Smooth muscle cell (in vitro differentiated cells): ENCODE results near the gene FCER2. TPM values are rescaled to one million over a fixed set of nuclear protein-coding genes. Genes with fewer than 3 reads are reported as not detected.

Source experiments
- DNase-seq: peaks from one replicate; lab custom pipeline; 2025; ENCODE audit not compliant: unreplicated experiment; lab: John Stamatoyannopoulos, UW
- H2AFZ ChIP-seq: fragments of 200-600 bp; sonication (generic); 2 replicates; pipeline ENCODE4 v1.6.0; 2016; ENCODE audit warnings: antibody characterized with exemption, low read depth, mild to moderate bottlenecking
- H3F3A ChIP-seq: fragments of 200-600 bp; sonication (generic); 2 replicates; pipeline ENCODE4 v1.6.0; 2017; ENCODE audit warnings: antibody characterized with exemption, low read depth
- H3K27ac ChIP-seq: fragments of 200-600 bp; sonication (generic); 2 replicates; pipeline ENCODE4 v1.5.1; 2016; ENCODE audit warnings: low read depth, mild to moderate bottlenecking
- H3K27me3 ChIP-seq: fragments of 200-600 bp; sonication (generic); 2 replicates; pipeline ENCODE4 v1.6.1; 2016; ENCODE audit warnings: low read depth, mild to moderate bottlenecking
- H3K36me3 ChIP-seq: fragments of 200-600 bp; sonication (generic); 2 replicates; pipeline ENCODE4 v1.5.1; 2016; ENCODE audit warnings: low read depth
- H3K4me1 ChIP-seq: fragments of 200-600 bp; sonication (generic); 2 replicates; pipeline ENCODE4 v1.5.1; 2016; ENCODE audit warnings: low read depth
- H3K4me2 ChIP-seq: fragments of 200-600 bp; sonication (generic); 2 replicates; pipeline ENCODE4 v1.6.0; 2016; ENCODE audit warnings: mild to moderate bottlenecking
- H3K4me3 ChIP-seq: fragments of 200-600 bp; sonication (generic); 2 replicates; pipeline ENCODE4 v1.5.1; 2016; ENCODE audit warnings: mild to moderate bottlenecking
- H3K79me2 ChIP-seq: fragments of 200-600 bp; sonication (generic); 2 replicates; pipeline ENCODE4 v1.6.0; 2016; ENCODE audit warnings: low read depth, mild to moderate bottlenecking
- H3K9ac ChIP-seq: fragments of 200-600 bp; sonication (generic); 2 replicates; pipeline ENCODE4 v1.6.0; 2016; ENCODE audit warnings: low read depth
- H3K9me3 ChIP-seq: fragments of 200-600 bp; sonication (generic); replicated peaks from 2 replicates; pipeline ENCODE4 v1.5.1; 2016; ENCODE audit warnings: low read depth
- H4K20me1 ChIP-seq: fragments of 200-600 bp; sonication (generic); 2 replicates; pipeline ENCODE4 v1.6.0; 2016; ENCODE audit warnings: low read depth
- WGBS: methylation state at CpG from one replicate; pipeline ENCODE4 v1.1.7; 2016; ENCODE audit warnings: low lambda C conversion rate; 5-methylcytosine and 5-hydroxymethylcytosine counted together
- polyA plus RNA-seq: library from polyadenylated mRNA; unstranded; fragments of >200 nt; fragmentation: Nextera tagmentation; extraction: Ambion mirVana; gene quantifications from 2 replicates; pipeline ENCODE4 v1.2.1, GENCODE V29; 2016
- total RNA-seq: library from RNA; depleted of rRNA; stranded (reverse); fragments of >200 nt; gene quantifications from 2 replicates; pipeline ENCODE4 v1.2.3, GENCODE V29; 2014
- TF ChIP-seq, protein P1 (sequence below): fragments of 200-600 bp; sonication (generic); IDR thresholded peaks from 2 replicates; pipeline ENCODE4 v1.5.1; 2017; ENCODE audit warnings: borderline replicate concordance, mild to moderate bottlenecking, antibody characterized with exemption; ENCODE audit not compliant: insufficient read depth, poor library complexity, severe bottlenecking

FCER2 gene
- total and polyA plus RNA-seq, 2 experiments from 2014 or later: not detected

DNA sequence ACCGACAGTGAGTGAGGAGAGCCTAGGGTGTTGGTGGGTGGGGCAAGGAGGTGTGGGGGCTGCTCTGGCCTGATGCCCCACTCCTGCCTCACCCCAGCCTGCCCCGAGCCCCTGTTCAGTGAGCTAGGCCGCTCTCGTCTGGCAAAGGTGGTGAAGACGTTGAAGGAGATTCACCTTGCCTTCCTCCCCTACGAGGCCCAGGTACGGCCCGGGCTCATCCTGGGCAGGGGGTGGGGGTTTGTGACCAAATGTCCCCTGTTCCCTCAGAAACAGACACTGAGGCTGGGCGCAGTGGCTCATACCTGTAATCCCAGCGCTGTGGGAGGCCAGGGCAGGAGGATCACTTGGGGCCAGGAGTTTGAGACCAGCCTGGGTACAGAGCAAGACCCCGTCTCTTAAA is 61.1 kb downstream of the FCER2 start:
- Histone ChIP-seq H3K27ac (no peak overlapping the region), H2AFZ (no peak overlapping the region), H3K36me3 (no peaks in the 10 kb centered on the region), H4K20me1 (no peaks in the 10 kb centered on the region), H3K9me3 (no peaks in the 10 kb centered on the region), H3K79me2 (no peaks in the 10 kb centered on the region), H3K9ac (no peak overlapping the region), H3K4me2 (no peak overlapping the region), H3K4me3 (no peak overlapping the region), H3K27me3 (peaks cover 18% of the 10 kb centered on the region), H3F3A (no peaks in the 10 kb centered on the region), H3K4me1 (no peaks in the 10 kb centered on the region)
- WGBS: 95% methylated on average over 11 of the region's 11 CpGs
- TF ChIP-seq, protein P1, sequence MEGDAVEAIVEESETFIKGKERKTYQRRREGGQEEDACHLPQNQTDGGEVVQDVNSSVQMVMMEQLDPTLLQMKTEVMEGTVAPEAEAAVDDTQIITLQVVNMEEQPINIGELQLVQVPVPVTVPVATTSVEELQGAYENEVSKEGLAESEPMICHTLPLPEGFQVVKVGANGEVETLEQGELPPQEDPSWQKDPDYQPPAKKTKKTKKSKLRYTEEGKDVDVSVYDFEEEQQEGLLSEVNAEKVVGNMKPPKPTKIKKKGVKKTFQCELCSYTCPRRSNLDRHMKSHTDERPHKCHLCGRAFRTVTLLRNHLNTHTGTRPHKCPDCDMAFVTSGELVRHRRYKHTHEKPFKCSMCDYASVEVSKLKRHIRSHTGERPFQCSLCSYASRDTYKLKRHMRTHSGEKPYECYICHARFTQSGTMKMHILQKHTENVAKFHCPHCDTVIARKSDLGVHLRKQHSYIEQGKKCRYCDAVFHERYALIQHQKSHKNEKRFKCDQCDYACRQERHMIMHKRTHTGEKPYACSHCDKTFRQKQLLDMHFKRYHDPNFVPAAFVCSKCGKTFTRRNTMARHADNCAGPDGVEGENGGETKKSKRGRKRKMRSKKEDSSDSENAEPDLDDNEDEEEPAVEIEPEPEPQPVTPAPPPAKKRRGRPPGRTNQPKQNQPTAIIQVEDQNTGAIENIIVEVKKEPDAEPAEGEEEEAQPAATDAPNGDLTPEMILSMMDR: no peak
- no peak for DNase-seq

DNA sequence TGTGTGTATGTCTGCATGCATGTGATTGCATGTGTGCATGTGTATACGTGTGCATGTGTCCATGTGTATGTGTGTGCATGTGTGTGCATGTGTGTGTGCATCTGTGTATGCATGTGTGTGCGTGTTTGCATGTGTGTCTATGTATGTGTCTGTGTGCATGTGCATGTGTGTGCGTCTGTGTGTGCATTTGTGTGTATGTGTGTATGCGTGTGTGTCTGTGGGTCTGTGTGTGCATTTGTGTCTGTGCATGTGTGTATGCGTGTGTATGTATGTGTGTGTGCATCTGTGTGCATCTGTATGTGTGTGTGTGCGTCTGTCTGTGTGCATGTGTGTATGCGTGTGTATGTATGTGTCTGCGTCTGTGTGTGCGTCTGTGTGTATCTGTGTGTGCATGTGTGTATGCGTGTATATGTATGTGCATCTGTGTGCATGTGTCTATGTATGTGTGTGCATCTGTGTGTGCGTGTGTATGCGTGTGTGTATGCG is 62.0 kb downstream of the FCER2 start:
- H3K4me1 ChIP-seq: no peaks in the 10 kb centered on the region
- no peak for DNase-seq
- no peaks in the 10 kb centered on the region for H4K20me1 ChIP-seq
- H3K27ac ChIP-seq: no peak overlapping the region
- no peaks in the 10 kb centered on the region for H3F3A ChIP-seq
- H3K27me3 ChIP-seq: peaks cover 27% of the 10 kb centered on the region
- H3K79me2 ChIP-seq: no peaks in the 10 kb centered on the region
- H3K4me2 ChIP-seq: no peak overlapping the region
- H2AFZ ChIP-seq: no peak overlapping the region
- no peak overlapping the region for H3K9ac ChIP-seq
- H3K4me3 ChIP-seq: no peak overlapping the region
- H3K9me3 ChIP-seq: no peaks in the 10 kb centered on the region
- 96% methylated on average over 13 of the region's 13 CpGs for whole genome bisulfite sequencing
- no peaks in the 10 kb centered on the region for H3K36me3 ChIP-seq
- TF ChIP-seq, protein P1: no peak

DNA sequence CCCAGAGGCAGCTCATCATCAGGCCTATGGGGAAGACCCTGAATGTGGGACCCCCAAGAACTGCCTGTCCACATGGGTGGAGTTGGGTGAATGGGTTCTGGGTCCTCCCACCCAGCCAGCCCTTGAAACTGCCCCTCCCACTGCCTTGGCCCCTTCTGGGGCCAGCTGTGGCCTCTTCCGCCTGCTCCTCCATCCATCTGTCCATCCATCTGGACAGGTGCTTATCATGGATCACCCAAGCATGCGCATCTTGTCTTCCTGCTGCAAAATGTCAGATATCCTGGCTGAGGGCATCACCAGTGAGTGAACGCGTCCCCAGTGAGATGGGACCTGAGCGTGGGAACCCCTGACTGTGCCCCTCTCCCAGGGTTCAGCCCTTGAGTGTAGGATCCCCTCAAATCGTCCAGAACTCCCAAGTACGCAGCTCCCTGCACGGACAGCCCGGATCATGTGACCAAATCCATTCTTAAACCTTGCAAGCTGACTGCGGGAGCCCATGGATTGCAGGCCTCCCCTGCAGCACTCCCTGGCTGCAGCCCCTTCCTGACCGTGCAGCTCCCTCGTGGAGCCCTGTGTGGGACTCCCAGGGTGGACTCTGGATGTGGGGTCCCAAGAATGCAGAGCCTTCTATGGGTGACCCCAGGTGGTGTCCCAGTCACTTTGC is 63.0 kb downstream of the FCER2 start:
- TF ChIP-seq, protein P1: no peak
- Histone ChIP-seq H3K4me3 (no peak overlapping the region), H3K36me3 (no peaks in the 10 kb centered on the region), H3K9me3 (no peaks in the 10 kb centered on the region), H2AFZ (no peak overlapping the region), H3F3A (no peaks in the 10 kb centered on the region), H3K9ac (no peak overlapping the region), H3K79me2 (no peaks in the 10 kb centered on the region), H4K20me1 (no peaks in the 10 kb centered on the region), H3K4me2 (no peak overlapping the region), H3K27ac (no peak overlapping the region), H3K27me3 (peaks cover 30% of the 10 kb centered on the region), H3K4me1 (no peaks in the 10 kb centered on the region)
- DNase-seq: no peak
- WGBS: 90% methylated on average over 12 of the region's 12 CpGs

Other genes starting within 250 kb of the FCER2 start
- gene PEX11G, start 213.1 kb downstream of the FCER2 start, total RNA-seq: 3.8 TPM in 1 of 2 replicates, not detected in the other
- 4.3 and 6.4 TPM in 2 replicates for gene PEX11G, start 213.1 kb downstream of the FCER2 start, polyA plus RNA-seq
- 47.9 and 67.2 TPM in 2 replicates for gene ZNF358, start 186.0 kb downstream of the FCER2 start, total RNA-seq
- gene ZNF358, start 186.0 kb downstream of the FCER2 start, polyA plus RNA-seq: 34.4 and 40.8 TPM in 2 replicates
- gene MCOLN1, start 179.5 kb downstream of the FCER2 start, total RNA-seq: 5.5 and 9.8 TPM in 2 replicates
- 19.2 and 35.2 TPM in 2 replicates for gene MCOLN1, start 179.5 kb downstream of the FCER2 start, polyA plus RNA-seq
- gene PNPLA6, start 166.4 kb downstream of the FCER2 start, total RNA-seq: 40.7 and 55.6 TPM in 2 replicates
- 22.3 and 40.0 TPM in 2 replicates for gene PNPLA6, start 166.4 kb downstream of the FCER2 start, polyA plus RNA-seq
- 1.5 and 1.8 TPM in 2 replicates for gene CAMSAP3, start 106.3 kb downstream of the FCER2 start, total RNA-seq
- gene CAMSAP3, start 106.3 kb downstream of the FCER2 start, polyA plus RNA-seq: 1.4 and 10.7 TPM in 2 replicates
- 26.9 and 36.3 TPM in 2 replicates for gene XAB2, start 72.6 kb downstream of the FCER2 start, total RNA-seq
- gene XAB2, start 72.6 kb downstream of the FCER2 start, polyA plus RNA-seq: 26.9 and 34.2 TPM in 2 replicates
- gene PET100, start 72.3 kb downstream of the FCER2 start, total RNA-seq: 14.5 and 22.1 TPM in 2 replicates
- gene PET100, start 72.3 kb downstream of the FCER2 start, polyA plus RNA-seq: 354 and 386 TPM in 2 replicates
- gene PCP2, start 68.4 kb downstream of the FCER2 start, total RNA-seq: not detected in 2 replicates
- 0.35 and 0.56 TPM in 2 replicates for gene PCP2, start 68.4 kb downstream of the FCER2 start, polyA plus RNA-seq
- gene STXBP2, start 65.0 kb downstream of the FCER2 start, total RNA-seq: 11.6 and 17.8 TPM in 2 replicates
- gene STXBP2, start 65.0 kb downstream of the FCER2 start, polyA plus RNA-seq: 32.7 and 67.2 TPM in 2 replicates
- gene RETN, start 33.1 kb downstream of the FCER2 start, total RNA-seq: not detected in 2 replicates
- not detected in 2 replicates for gene RETN, start 33.1 kb downstream of the FCER2 start, polyA plus RNA-seq
- gene MCEMP1, start 25.0 kb downstream of the FCER2 start, total RNA-seq: not detected in 2 replicates
- gene MCEMP1, start 25.0 kb downstream of the FCER2 start, polyA plus RNA-seq: not detected in 2 replicates
- 61.4 and 61.8 TPM in 2 replicates for gene TRAPPC5, start 21.3 kb downstream of the FCER2 start, total RNA-seq
- 166 and 174 TPM in 2 replicates for gene TRAPPC5, start 21.3 kb downstream of the FCER2 start, polyA plus RNA-seq
- not detected in 2 replicates for gene CLEC4G, start 30.0 kb upstream of the FCER2 start, total RNA-seq
- gene CLEC4G, start 30.0 kb upstream of the FCER2 start, polyA plus RNA-seq: not detected in 2 replicates
- not detected in 2 replicates for gene CD209, start 45.4 kb upstream of the FCER2 start, total RNA-seq
- not detected in 2 replicates for gene CD209, start 45.4 kb upstream of the FCER2 start, polyA plus RNA-seq
- gene CLEC4M, start 61.1 kb upstream of the FCER2 start, total RNA-seq: not detected in 2 replicates
- gene CLEC4M, start 61.1 kb upstream of the FCER2 start, polyA plus RNA-seq: not detected in 2 replicates
- gene EVI5L, start 128.1 kb upstream of the FCER2 start, total RNA-seq: 8.8 and 10.9 TPM in 2 replicates
- 15.9 and 21.2 TPM in 2 replicates for gene EVI5L, start 128.1 kb upstream of the FCER2 start, polyA plus RNA-seq
- gene PRR36, start 172.3 kb upstream of the FCER2 start, total RNA-seq: 0.13 TPM in 1 of 2 replicates, not detected in the other
- 0.57 and 2.5 TPM in 2 replicates for gene PRR36, start 172.3 kb upstream of the FCER2 start, polyA plus RNA-seq
- gene LRRC8E, start 186.4 kb upstream of the FCER2 start, total RNA-seq: 7.6 and 7.8 TPM in 2 replicates
- gene LRRC8E, start 186.4 kb upstream of the FCER2 start, polyA plus RNA-seq: 6.3 and 7.4 TPM in 2 replicates
- 6.7 and 8.2 TPM in 2 replicates for gene MAP2K7, start 201.7 kb upstream of the FCER2 start, total RNA-seq
- 9.2 and 13.1 TPM in 2 replicates for gene MAP2K7, start 201.7 kb upstream of the FCER2 start, polyA plus RNA-seq
- 18.7 and 20.7 TPM in 2 replicates for gene TGFBR3L, start 212.7 kb upstream of the FCER2 start, total RNA-seq
- gene TGFBR3L, start 212.7 kb upstream of the FCER2 start, polyA plus RNA-seq: 44.0 and 46.6 TPM in 2 replicates
- gene SNAPC2, start 218.2 kb upstream of the FCER2 start, total RNA-seq: 9.5 and 18.2 TPM in 2 replicates
- gene SNAPC2, start 218.2 kb upstream of the FCER2 start, polyA plus RNA-seq: 35.0 and 35.3 TPM in 2 replicates
- 4.8 and 6.0 TPM in 2 replicates for gene CTXN1, start 224.0 kb upstream of the FCER2 start, total RNA-seq
- 25.4 and 26.0 TPM in 2 replicates for gene CTXN1, start 224.0 kb upstream of the FCER2 start, polyA plus RNA-seq
- gene TIMM44, start 241.5 kb upstream of the FCER2 start, total RNA-seq: 25.1 and 27.1 TPM in 2 replicates
- 21.8 and 39.3 TPM in 2 replicates for gene TIMM44, start 241.5 kb upstream of the FCER2 start, polyA plus RNA-seq